GM19452 (cell line): ENCODE measurements around the gene SETMAR.
"Not testable (repeated sequence)": the region's sequence is repeated elsewhere in the genome, so short reads cannot be mapped to it uniquely, and the experiment has no call there.

ENCODE experiments used
- ATAC-seq: cut with Tn5 transposase; IDR thresholded peaks from one replicate; pipeline ENCODE4 v1.9.1; 2021; ENCODE audit not compliant: unreplicated experiment

Gene SETMAR

DNA sequence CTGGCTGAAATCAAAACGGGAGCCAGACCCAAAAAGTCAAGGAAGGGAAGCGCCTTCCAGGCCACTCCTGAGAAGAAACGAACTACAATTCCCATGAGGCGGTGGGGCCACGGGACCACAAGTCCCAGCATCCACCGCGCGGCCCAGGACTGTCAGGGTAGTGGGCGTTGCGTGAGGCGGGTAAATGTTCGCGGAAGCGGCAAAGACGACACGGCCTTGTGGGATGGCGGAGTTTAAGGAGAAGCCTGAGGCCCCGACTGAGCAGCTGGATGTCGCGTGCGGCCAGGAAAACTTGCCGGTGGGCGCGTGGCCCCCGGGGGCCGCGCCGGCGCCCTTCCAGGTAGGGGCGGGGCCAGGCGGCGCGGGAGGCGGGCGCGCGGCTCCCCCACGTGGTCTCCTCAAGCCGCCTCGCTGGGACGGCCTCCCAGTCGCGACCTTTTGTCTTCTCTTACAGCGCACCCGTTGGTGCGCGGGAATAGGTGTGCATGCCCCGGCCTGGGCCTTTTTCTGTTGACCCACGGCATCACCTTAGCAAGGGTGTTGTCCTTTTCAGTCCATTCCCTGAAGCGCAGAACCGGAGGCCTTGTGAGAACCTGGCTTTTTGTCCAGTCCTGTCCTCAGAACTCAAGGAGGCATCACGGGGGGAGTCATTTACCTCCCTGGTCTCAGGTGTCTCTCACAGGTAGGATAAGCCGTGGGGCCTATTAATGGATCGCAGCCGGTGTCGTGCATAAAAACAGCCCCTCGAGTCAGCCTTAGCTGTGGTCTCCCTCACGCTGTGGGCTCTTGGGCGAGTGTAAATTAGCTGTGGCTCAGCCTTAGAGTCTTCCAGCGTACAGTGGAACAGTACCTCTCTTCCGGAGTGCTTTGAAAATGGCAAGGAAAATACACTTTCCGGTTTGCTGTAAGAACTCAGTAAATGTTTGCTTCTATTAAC lies at the start of gene SETMAR:
Gene SETMAR (plus strand): TSS at position 183 of the 937 bp plus-strand sequence. CDS start 2 bp downstream, at position 185.
- peak; percentile 99 for ATAC-seq

- no peak for ATAC-seq
These were observed 41.8 kb upstream of the SETMAR start for GRCh38 chr3:4261406-4261805.

- ATAC-seq: no peak
These were observed 39.1 kb upstream of the SETMAR start for GRCh38 chr3:4264040-4264439.

- ATAC-seq: peak; percentile 64
These were observed 32.4 kb upstream of the SETMAR start for GRCh38 chr3:4270720-4271119.

DNA sequence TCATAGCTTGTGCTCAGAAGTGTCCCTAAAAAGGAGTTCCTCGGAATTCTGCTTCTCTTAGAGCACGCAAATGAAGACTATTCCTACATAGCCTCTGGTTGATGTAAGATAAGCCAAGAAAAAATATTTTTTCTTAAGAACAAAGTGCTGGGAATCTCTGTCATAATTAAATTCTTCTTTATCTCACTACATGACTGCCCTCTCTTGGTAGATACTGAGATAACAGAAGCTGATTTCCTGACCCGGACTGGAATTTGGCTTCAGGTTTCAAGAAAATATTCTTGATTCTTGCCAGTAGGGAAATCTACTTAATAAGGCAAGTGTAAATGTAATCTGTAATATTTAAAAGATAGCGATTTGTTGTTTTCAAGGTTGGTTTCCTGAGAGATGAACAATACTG lies 31.3 kb upstream of the SETMAR start:
- no peak for ATAC-seq

- no peak for ATAC-seq
These were observed 23.6 kb upstream of the SETMAR start for GRCh38 chr3:4279516-4280105.

GRCh38 chr3:4281991-4282390 lies 21.2 kb upstream of the SETMAR start:
- no peak for ATAC-seq

DNA sequence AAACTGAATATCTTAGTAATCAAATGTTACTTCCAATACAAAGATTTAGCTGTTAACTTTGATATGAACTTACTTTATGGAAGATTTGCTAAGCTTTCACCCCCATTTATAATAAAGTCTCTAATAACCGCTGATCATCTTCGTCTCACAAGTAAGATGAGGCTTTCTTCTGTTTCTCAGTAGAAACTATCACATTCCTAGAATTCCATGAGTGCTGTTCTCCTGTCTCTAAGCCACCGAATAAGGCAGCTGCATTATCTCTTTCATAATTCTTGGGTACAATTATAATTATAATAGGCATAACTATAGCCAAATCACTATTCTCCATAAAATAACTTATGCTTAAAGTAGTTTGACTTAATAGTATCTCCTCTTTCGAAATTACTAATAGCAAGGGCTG lies 18.3 kb upstream of the SETMAR start:
- ATAC-seq: no peak

DNA sequence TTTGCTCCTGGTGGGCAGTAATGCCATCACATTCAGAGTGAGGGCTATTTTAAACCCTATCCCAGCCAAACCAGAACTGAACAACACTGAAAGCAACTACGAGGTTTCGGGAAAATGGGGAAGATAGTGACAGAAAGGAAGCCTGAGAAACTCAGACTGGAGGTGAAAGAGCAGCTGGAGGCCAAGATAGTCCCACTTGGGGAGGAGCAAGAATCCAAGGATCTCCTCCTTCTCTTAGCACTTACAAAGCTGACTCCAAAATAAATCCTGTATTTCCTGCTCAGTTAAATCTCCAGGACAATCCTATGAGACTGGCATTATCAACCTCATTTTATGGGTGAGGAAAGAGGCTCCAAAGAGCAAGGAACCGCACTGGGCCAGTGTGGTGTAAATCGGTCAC lies 14.1 kb upstream of the SETMAR start:
- no peak for ATAC-seq

- peak; percentile 74 for ATAC-seq
These were observed 12.8 kb upstream of the SETMAR start for GRCh38 chr3:4290272-4290893.

DNA sequence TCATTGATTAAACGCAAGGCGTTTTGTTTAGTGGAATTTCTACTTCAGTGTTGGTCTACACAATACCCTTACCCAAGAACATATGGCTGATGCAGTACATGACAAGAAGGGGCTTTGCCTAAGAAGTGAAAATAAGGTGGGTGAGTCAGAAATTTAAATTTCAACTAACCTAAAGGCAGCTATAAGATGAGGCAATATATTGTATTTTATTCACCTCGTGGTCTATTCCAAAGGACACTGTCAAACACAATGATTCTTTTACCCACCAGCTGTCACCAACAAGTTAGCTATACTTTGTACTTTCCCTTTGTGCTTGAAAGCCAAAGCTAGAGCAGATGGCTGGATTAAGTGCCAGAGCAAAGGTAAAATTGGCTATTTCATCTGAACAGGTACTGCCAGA lies 10.9 kb upstream of the SETMAR start:
- no peak for ATAC-seq

DNA sequence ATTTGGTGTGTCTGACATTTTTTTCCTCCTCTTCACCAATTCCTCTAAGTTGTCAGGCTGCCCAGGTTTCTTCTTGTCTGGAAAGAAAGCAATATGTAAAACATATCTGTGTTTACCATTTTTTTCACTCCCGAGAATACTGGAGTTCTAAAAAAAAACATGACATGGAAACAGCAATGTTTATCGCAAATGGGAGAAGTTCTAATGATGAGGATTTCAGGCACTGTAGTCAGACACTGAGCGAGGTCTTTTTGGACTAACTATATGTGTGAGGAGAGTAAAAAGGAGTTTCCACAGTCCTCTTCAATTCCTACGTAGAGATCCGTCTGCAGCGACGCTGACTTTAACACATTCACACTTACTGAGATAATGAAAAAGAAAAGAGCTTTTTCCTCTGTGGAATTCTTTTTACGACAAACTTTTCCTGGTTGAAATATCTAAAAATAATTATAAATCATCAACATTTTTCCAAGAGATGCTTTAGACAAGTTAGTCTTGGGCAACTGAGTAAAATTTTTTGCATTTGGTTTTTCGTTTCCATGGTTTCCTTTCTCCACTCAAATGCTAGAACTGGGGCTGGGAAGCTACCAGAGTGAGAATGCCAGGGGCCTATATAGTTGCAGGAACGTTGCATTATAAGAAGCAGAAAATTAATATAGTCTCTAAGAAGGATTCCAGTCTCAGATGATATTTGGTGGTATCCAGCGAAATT lies 8.4 kb upstream of the SETMAR start:
- ATAC-seq: no peak

- ATAC-seq: not testable (repeated sequence)
These were observed 6.7 kb upstream of the SETMAR start for GRCh38 chr3:4296454-4296853.

DNA sequence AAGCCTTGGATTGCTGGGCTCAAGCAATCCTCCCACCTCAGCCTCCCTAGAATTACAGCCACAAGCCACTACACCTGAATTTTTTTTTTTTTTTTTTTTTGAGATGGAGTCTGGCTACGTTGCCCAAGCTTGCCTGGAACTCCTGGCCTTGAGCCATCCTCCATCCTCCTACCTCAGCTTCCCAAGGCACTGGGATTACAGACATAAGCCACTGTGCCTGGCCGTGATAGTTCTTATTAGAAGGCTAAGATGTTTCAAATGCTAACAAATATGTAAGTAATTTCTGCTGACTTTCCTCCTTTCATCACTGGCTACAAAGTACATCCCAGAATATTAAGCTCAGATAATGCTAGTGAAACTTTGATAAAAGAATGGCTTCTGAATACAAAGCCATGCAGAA lies 5.7 kb upstream of the SETMAR start:
- ATAC-seq: no peak

DNA sequence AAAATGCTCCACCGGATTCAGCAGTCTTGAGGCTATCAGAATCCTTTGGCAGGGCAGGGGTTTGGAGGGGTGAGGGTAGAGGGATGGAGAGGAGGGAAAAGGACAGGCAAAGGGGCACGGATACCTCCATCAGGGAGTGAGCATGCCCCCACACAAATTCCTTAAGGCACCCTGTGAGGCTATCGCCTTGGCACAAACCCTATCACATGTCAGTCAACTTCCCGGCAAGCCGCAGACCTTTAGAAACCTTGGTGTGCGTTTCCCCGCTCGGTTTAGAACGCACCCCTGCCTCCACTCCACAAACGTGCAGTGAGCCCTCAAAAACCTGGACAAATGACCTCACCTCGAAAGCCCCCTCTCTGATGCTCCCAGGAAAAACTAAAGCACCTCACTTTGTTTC lies 422 bp upstream of the SETMAR start:
- ATAC-seq: no peak

DNA sequence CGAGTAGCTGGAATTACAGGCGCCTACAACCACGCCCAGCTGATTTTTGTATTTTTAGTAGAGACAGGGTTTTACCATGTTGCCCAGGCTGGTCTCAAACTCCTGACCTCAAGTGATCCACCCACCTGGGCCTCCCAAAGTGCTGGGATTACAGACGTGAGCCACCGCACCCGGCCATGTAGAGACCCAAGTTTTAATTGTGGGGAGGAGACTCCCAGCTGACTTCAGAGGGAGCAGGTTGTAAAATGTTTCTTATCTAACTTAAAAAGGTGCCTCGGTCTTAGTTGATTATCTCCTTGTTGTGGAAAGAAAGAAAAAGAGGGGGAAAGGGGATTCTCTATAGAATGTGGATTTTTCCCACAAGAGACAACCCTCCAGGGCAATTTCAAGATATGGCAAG lies 2.0 kb downstream of the SETMAR start:
- ATAC-seq: not testable (repeated sequence)

DNA sequence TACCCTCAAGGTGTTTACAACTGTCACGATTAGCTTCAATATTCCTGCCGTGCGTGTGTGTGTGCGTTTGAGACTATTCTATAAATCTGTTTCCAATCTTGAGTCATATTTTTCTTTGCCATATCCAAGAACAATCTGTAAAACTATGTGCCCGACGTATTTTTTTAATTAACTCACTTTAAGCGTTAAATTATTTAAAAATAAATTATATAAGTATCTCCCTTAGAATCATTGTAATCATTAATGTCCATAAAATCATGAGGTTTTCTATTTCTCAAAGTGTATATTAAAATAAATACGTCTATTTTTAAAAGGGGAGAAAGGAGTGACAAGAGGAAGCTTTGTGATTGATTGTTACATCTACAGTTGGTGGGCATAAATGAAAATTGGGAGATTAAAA lies 2.9 kb downstream of the SETMAR start:
- no peak for ATAC-seq

- no peak for ATAC-seq
These were observed 3.7 kb downstream of the SETMAR start for GRCh38 chr3:4306860-4307259.

DNA sequence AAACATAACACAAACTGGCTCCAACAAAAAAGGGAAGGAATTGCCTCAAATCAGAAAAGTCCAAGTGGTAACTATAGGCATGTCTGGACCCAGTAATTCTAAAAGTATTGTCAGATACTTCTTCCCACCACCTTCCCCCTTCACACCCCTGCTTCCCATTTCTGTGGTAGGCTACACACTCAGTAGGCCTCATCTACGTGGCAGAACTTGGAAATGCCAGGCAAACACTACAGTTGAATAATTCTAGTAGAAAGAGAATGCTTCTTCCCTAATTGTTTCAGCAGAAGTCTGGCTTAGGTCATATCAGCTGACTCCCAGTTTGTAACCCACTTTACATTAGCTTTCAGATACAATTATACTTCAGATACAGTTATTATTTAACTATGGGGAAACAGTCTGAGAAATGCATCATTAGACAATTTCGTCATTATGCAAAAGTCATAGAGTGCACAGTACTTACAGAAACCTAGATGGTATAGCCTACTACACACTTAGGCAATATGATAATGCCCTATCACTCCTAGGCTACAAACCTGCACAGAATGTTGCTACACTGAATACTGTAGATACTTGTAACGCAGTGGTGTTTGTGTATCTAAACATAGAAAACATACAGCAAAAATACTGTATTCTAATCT lies 6.4 kb downstream of the SETMAR start:
- no peak for ATAC-seq

- no peak for ATAC-seq
These were observed 7.8 kb downstream of the SETMAR start for GRCh38 chr3:4310971-4311370.

DNA sequence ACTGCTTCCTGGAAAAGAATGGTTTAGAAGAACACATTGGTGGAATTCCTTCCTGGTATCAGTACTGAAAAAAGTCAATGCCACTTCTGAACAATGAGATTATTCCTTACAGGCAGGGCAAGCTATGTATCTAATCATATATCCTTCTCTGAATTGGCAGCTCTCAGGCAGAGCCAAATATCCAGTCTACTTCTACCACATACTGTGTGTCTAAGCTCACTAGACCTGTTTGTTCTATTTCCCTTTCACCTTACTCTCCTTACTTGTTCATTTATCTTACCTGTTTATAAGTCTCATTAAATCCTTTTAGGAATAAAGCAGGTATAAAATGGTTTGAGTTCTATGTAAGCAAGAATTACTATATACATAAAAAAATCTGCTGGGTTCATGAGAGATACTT lies 8.3 kb downstream of the SETMAR start:
- ATAC-seq: no peak
